ENCODE data around the gene PPP1R10.

Gene PPP1R10

DNA sequence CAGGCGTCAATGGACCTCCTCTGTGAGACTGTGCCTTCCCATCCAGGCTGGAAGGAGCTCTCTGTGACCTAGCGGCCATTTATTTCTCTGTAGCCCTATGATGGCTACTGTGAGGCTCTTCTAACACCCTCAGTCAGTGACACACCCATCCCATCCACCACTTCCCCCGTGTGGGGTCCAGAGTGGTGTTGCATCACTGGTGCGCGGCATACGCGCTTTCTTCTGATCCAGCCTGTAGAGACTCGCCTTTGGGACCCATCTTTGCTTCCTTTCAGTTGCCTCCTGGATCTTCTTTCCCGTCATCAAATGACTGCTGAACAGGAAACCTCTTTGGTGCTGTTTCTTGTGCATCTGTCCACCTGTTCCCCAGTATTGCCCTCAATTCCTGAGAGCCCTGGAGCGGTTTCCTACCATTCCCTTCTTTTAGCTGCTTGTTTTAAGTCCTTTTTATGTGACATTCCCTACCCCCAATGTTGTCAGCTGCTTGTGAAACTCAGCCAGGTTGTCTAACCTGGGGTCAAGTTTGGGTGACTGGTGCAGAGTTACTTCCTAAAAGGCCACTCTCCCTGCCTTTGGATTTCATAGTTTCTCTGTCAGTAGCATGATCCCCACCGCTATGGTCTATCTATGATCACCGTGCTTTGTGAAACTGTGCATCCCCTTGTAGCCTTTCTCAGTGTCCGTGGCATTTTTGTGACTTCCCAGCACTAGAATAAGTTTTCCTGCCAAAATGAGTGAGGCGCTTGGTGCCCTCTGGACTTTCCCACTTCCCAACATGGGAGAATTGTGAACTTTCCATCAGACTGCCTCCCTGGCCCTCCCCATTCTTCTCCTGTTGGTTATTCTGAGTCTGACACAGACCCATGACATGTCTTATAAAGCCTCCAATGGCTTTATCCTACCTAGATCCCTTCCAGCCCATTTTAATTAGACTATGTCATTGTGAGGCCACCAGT is 54.3 kb downstream of the PPP1R10 start:
- in situ Hi-C loops (cut with HindIII; ENCODE audit: low sequenced_read_pairs), result loop anchor here (5.0 kb wide), 2 partner anchors 50 to 105 kb away; no protein-coding TSS in a partner anchor

DNA sequence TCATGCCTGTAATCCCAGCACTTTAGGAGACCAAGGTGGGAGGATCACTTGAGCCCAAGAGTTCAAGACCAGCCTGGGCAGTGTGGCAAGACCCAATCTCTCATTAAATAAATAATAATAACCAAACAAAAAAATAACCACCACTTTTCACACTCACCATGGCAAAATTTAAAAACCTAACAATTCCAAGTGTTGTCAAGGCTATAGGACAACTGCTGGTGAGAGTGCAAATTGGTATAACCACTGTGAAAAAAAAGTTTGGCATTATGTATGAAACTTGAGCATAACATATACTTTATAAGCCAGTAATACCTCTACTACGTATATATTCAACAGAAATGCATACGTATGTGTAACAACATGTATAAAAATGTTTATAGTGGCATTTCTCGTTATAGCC is 56.1 kb downstream of the PPP1R10 start:
- in situ Hi-C loops (cut with HindIII; ENCODE audit: low sequenced_read_pairs), result loop anchor here (5.0 kb wide), 2 partner anchors 51 to 106 kb away; no protein-coding TSS in a partner anchor

- in situ Hi-C loops (cut with HindIII; ENCODE audit: low sequenced_read_pairs), result no loop called here
These were observed 59.4 kb downstream of the PPP1R10 start for GRCh38 chr6:30557683-30557981.

DNA sequence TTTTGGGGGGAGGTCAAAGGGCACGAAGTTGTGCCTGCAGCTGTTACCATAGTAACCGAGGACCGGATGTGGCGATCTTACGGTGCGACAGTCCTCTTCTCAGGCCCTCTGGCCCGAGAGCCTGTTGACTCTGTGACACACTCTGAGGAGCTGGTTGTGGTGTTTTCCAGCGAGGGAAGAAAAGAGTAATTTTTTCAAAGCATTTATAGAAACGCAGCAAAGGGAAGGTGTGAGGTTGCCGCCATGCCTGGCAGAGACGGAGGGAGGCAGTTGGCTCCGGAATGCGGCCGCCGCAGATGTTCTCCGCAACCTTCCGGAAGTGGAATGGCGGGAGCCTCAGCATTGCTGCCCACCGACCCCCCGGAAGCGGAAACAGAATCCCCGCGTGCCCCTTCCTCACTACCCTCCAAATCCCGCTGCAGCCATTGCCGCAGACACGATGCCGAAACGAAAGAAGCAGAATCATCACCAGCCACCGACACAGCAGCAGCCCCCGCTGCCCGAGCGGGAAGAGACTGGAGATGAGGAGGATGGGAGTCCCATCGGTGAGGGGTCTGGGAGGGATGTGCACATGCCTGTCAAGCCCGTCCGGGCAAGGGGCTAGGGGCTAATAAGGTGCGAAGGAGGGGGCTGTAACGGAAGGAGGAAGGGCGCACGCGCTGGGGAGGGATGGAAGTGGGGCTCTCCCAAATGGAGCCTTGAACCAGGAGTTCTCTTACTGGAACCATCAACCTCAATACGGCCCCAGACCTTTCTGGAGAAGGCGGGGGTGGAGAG is 59.9 kb downstream of the PPP1R10 start, which contains the start of gene PRR3:
TSS of gene PRR3 (plus strand) at position 390 of the 777 bp plus-strand sequence. CDS start at position 440, 50 bp downstream.
- in situ Hi-C loops (cut with HindIII; ENCODE audit: low sequenced_read_pairs), result no loop called here

DNA sequence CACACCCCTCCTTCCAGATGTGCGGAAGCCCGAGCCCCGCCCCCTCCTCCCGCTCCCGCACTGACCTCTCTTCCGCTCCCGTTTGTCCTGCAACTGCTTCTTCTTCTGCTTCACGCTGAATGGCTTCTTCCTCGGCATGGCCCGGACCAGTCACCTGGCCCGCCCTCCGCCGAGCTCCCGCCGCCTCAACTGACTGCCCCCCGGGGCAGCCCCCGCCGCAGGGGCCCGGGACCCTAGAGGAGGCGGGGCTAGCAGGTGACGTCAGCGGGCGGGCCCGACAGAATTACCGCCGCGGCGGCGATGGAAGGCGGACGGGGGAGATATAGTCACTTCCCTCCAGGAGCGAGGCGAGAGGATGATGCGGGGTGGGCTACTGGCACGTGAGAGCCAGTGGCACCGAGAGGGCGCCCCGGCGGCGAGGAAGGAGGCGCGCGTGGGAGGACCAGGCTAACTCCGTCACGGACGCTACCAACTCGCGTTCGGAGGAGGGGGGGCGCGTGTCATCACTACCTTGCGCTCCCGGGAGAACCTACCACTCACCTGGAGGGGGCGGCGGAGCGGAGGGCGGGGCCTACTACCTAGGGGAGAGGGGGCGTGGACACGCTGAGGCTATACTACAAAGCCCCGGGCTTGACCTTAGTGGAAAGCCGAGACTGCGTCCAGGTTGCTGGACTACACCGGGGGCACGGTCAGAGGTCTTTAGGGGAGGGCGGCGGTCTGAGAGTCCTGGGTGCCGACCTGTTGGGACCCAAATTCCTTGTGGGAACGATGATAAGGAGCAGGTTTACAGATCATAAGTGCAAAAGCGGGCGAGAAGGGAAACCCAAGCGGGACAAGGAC is 60.8 kb downstream of the PPP1R10 start, which contains the start of gene GNL1:
TSS of gene GNL1 (minus strand) at position 424 of the 840 bp plus-strand sequence. CDS start at position 138, 286 bp downstream.
- in situ Hi-C loops (cut with HindIII; ENCODE audit: low sequenced_read_pairs), result no loop called here

GRCh38 chr6:30555816-30556065 is 61.3 kb downstream of the PPP1R10 start:
- in situ Hi-C loops (cut with HindIII; ENCODE audit: low sequenced_read_pairs), result no loop called here

DNA sequence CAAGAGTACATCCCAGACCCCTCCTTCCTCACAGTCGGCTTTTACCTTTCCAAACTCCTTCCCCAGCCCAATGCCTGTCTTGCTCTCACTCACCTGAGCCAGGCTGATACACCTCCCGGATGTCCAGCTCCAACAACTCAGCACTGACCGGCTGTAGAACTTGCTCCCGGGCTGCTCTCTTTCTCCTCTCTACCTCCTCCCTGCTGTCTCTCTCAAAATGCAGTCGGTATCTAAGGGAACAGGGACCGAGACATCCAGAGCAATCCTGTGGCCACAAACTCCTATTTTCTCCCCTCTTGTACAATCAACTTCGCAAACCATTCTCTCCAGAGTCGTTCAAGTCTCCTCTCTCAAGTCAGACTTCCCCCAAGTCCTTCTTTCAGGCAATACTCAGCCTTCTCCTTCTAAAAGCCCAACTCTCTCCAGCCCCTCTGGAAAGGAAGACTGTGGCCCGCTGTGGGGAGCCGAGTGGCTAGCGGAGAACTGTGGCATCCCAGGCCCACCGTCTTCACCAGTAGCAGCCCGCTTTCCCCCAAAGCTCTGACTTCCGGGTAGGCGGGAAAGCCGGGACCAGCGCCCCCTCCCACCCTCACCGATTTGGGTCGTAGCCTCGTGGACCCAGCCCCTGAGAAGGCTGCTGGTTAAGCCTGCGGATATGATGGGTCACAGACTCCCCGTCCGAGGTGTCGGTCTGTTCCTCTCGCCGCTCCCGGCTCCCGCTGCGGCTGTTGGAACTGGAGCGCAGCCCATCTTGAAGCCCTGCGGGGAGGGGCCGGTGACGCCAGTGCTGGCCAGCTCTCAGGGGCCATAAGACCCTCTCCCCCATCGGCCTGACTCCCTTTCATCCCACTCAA is 61.9 kb downstream of the PPP1R10 start:
- in situ Hi-C loops (cut with HindIII; ENCODE audit: low sequenced_read_pairs), result no loop called here

DNA sequence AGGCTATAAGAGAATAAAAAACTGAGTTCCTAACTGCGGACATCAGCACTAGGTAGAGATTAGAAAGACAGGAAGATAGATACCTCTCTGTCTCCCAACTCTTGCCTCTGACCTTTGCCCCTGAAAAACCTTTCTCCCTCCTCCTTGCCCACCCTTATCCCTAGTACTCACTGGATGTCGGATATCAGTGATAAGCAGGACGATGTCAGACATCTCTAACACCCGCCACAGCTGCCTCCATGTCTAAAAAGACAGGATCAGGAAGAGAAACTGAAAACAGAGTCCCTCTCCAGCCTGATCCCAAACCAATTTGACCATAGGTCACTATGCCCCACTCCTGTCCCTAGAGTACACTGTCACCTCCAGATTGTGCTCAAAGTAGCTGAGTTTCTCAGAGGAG is 62.6 kb downstream of the PPP1R10 start:
- in situ Hi-C loops (cut with HindIII; ENCODE audit: low sequenced_read_pairs), result no loop called here

Data from endothelial cell of hepatic sinusoid (primary cell).